CD4-positive, alpha-beta T cell treated with Interleukin-6 at 100 ng/mL for 8 hours (primary cell): ENCODE results near the gene PURA.
"Not testable (repeated sequence)": the region's sequence is repeated elsewhere in the genome, so short reads cannot be mapped to it uniquely, and the experiment has no call there.

Experiments
- DNase-seq: peaks from one replicate; pipeline ENCODE4 v3.0.0-alpha.2; 2020; ENCODE audit warnings: mixed read lengths, low spot score

The PURA gene

DNA sequence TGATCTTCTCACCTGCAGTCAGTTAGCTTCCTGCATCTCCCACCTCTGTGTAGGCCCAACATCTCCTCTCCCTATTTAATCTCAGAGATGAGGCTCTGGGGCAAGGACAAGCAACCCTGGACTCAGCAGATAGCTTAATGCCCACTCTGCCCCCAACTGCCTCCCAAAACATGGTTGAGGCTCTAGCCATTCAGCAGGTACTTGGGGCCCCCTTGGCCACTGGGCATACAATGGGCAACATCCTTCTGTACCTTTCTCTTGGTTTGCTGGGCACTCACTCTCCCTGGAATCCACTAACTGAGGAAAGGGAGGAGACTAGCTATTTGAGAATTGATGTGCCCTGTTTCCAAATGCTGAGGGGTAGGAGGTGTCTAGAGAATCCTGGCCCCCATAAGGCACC is 21.2 kb downstream of the PURA start:
- no peak for DNase-seq

DNA sequence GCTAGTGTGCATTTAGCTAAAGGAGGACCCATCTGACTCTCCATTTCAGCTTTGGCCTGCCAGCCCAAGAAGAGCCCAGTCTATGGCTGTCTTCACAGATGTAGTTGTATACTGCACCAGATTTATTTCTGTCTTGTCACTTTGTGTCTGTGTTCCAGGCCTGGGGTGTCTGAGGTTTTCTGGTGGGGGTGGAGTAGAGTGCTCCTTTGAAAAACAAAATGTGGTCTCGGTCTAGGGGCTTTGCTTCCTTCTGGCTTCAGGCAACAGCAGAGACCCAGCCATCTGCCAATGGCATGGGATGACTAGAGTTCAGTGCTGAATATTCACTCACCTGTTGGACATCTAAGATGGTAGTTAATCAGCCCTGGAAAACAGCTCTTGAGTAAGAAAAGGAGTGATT is 22.7 kb downstream of the PURA start:
- no peak for DNase-seq

- no peak for DNase-seq
Observed at GRCh38 chr5:140140435-140140834, 26.5 kb downstream of the PURA start.

DNA sequence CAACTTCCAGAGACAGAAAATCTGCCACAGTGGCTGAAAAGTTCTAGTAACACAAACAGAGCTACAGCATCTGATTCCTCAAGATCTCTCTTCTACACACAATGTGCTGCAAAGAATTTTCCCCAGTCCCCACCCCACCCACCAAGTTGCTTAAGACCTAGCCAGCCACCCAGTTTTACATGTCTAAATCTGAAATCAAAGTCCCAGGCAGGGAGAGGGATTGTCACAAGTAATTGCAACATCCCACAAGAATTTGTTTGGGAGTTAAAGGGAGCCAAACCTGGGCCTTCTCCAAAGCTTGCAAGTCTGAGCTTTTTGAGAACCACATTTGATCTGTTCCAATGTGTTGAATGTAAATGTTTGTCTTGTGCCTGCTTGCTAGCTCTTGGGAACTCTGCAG is 27.3 kb downstream of the PURA start:
- no peak for DNase-seq

DNA sequence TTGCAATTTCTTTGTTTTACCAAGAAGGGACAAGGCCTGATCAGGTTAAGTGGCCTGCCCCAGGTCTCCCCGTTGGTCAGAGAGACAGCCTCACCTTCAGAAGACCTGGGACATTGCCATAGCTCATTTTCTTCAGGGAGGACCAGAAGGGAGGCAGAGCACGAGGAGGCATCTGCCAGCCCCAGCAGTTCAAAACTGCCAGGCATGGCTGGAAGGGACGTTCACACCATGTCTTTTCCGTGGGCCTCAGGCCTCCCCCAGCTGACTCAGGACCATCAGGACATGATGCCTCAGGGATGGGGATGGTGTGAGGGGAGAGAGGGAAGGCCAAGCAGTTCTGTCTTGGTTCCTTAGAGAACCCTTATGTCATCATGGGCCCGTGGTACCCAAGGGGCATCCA is 28.3 kb downstream of the PURA start:
- no peak for DNase-seq

DNA sequence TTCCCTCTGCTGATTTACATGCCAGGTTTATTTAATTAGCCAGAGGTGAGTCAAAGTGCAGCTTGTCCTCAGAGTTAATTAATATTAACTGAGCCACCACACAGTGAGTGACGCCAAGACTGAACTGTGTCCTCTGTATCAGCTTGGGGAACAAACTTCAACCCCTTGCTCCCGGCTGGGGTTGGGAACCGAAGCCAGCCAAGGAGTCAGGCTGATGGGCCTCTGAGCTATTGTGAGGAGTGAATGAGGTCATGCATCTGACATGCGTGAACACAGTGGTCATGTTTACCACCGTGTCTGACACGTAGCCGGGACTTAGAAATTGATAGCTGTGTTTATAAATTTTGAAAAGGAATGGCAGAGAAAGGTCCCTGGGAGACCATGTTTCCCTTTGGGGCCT is 28.9 kb downstream of the PURA start:
- DNase-seq: no peak

- no peak for DNase-seq
Observed at GRCh38 chr5:140143521-140144258, 29.8 kb downstream of the PURA start.

- DNase-seq: no peak
Observed at GRCh38 chr5:140145256-140145655, 31.3 kb downstream of the PURA start.

DNA sequence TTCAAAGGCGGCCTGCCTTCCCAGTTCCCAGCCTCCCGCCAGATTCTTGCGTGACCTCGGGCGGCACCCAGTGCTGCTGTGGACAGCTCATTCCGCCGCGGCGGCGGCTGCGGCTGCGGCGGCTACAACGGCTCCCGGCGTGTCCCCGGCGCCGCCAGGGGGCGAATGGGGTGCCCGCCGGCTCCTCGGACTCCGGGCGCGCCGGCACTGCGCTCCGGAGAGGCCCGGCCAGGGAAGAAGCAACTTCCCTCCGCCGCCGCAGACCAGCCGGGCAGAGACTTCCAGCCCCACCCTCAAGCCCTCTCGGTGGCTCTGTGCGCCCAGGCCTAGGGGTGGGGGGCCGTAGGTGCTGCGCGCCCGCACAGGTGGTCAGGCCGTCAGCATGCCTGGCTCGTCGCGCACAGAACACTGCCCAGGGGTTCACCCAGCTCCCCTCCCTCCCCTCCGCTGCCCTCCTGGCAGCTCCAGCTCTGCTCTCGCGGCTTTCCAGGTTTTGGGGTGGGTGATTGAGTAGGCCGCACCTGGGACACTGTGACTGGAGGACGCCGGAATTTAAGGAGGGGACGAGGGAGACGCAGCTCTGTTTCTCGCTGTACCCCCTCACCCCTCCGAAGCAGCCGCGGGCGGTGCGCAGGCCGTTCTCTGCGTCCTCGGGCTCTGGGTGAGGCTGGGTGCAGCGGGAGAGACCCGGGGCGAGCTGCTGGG is 32.1 kb downstream of the PURA start:
- DNase-seq: peak; percentile 33

DNA sequence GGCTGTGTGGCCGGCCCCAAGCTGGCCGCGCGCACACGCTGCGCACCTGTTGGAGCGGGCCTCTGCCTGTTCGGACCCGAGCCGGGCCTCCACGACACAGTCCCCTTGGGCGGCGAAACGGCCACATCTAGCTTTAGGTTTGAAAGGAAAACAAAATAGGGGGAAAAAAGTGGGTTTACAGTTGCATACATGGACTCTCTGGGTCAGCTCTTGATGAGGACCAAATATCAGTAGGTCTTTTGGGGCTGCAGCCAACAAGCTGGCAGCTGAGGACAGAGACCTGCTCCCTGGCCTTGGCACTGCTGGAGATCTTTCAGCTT is 32.6 kb downstream of the PURA start:
- no peak for DNase-seq

GRCh38 chr5:140147460-140147859 is 33.6 kb downstream of the PURA start:
- DNase-seq: no peak

- no peak for DNase-seq
Observed at GRCh38 chr5:140148508-140148907, 34.6 kb downstream of the PURA start.

GRCh38 chr5:140150201-140150600 is 36.3 kb downstream of the PURA start:
- no peak for DNase-seq

DNA sequence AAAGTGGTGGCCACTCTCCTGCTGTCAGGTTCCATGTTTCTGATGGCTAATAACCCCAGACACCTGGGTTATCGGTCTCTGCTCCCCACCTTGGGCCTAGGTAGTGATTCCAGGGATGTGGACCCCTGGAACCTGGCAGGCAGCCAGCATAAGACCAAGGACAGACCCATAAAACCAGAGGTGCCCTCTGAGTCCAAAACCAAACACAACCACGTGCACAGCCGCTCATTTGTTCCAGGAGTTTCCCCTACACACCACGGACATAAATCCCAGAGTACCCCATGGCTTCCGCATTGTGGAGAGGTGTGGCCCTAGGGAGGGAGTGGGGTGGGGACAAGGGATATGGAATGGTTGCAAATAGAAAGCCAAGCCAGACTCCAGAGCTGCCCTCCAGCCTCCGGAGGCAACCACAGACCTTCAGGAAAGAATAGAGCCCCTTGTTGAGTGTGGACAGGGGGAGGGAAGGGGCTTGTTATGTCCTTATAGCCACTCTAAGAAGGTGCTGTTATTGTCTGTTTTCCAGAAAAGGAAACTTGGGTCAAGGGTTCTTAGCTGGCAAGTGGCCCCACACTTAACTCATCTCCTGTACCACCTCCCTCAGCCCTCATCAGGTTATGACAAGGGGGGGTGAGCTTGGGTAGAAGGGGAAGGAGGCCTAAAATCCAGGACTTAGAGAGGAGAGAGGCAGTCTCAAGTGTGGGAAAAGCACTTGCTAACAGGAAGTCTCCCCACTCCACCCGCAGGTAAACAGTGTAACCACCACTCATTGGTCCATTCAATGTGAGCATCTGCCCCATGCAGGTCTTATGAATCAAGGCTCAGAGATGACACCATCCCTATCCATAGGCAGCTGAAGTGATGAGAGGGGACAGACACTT is 37.5 kb downstream of the PURA start:
- no peak for DNase-seq

GRCh38 chr5:140152022-140152999 is 38.4 kb downstream of the PURA start:
- DNase-seq: no peak

DNA sequence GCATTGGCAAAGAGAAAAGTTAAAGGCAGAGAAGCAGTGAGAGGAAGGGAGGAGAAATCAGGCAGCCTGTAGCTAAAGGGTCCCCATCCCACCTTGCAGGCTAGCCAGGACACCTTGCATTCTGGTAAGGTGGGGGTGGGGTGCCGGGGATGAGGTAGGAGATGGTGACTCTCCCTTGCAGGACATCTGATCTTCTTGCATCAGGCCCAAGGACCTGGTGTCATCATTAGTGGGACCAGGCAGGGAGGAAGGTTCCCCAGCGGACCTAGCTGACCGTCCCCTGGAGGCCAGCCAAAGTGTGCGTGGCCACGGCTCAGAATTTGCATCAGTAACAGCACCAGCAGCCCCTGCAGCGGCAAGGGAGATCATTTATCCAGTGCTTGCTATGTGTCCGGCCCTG is 39.3 kb downstream of the PURA start:
- no peak for DNase-seq

DNA sequence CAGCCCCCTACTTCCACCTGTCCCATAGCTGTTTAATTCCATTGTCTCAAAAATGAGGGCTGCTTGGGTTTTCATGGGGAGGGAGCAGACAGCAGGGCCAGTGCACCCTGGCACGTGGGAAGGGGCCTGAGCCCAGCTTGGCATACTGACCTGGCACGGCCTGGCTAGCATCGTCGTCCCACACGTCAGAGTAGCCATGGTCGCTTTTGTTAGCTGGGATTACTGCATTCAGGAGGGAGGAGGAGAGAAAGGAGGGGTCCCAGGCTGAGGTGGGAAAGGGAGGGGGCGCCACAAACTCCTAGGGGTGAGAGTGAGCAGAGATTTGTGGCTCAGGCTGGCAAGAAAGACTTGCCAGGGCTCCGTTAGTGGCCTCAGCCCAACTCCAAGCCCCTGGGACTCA is 40.0 kb downstream of the PURA start:
- no peak for DNase-seq

- DNase-seq: not testable (repeated sequence)
Observed at GRCh38 chr5:140154710-140155381, 40.9 kb downstream of the PURA start.

- peak; percentile 84 for DNase-seq
Observed at GRCh38 chr5:140157032-140157781, 43.3 kb downstream of the PURA start.
